Panc1 (cell line): ENCODE results near the gene SLC5A9. TPM values are rescaled to one million over a fixed set of nuclear protein-coding genes. Genes with fewer than 3 reads are reported as not detected.

ENCODE experiments used
- ATAC-seq: fragments of 200-7000 bp; cut with Tn5 transposase; 2 replicates; pipeline ENCODE4 v1.9.1; 2020; ENCODE audit warnings: mild to moderate bottlenecking, moderate library complexity
- BruUV-seq: library from RNA; stranded (reverse); fragments of 400-500 nt; replicated peaks from 2 replicates; lab custom pipeline; 2021; lab: Mats Ljungman, UMichigan
- CTCF ChIA-PET: fragments of 300-600 bp; sonication (Branson Sonifier 250); formaldehyde crosslinking; loops from one replicate; lab custom pipeline; 2022; ENCODE audit warnings: antibody characterized with exemption; lab: Charles Lee
- POLR2A ChIA-PET: fragments of 300-600 bp; sonication (Branson Sonifier 250); formaldehyde crosslinking; loops from one replicate; lab custom pipeline; 2022; ENCODE audit warnings: antibody characterized with exemption; lab: Charles Lee
- DNase-seq: peaks from one replicate; pipeline ENCODE4 v3.0.0-alpha.2; 2010; ENCODE audit warnings: low read depth, low spot score
- H3K27ac ChIP-seq: 2 replicates; pipeline ENCODE4 v1.5.1; 2011; ENCODE audit warnings: mild to moderate bottlenecking, low read length, inconsistent platforms
- H3K27me3 ChIP-seq: fragments of 200-500 bp; sonication (Bioruptor generic); 2 replicates; pipeline ENCODE4 v1.6.0; 2014; ENCODE audit warnings: low read length, inconsistent platforms; ENCODE audit not compliant: control insufficient read depth, insufficient read depth
- H3K36me3 ChIP-seq: fragments of 200-500 bp; sonication (Bioruptor generic); 2 replicates; pipeline ENCODE4 v1.5.1; 2014; ENCODE audit warnings: inconsistent platforms, mild to moderate bottlenecking, low read length, moderate library complexity; ENCODE audit not compliant: control insufficient read depth, insufficient read depth
- H3K4me1 ChIP-seq: 2 replicates; pipeline ENCODE4 v1.5.1; 2011; ENCODE audit warnings: inconsistent platforms, mild to moderate bottlenecking, low read length, moderate library complexity; ENCODE audit not compliant: control insufficient read depth, insufficient read depth
- H3K4me3 ChIP-seq, 2 experiments: 2 replicates each; pipeline ENCODE4 v1.5.1; 2011 to 2012; ENCODE audit warnings: low read depth in 2 of 2, low read length in 2 of 2, mild to moderate bottlenecking in 2 of 2, inconsistent platforms in 1 of 2, moderate library complexity in 1 of 2
- H3K9me3 ChIP-seq: fragments of 200-500 bp; sonication (Bioruptor generic); 2 replicates; pipeline ENCODE4 v1.5.1; 2014; ENCODE audit warnings: low read depth, mild to moderate bottlenecking, inconsistent platforms, low read length, moderate library complexity; ENCODE audit not compliant: control insufficient read depth, insufficient read depth
- POLR2AphosphoS5 ChIP-seq: IDR thresholded peaks from 2 replicates; pipeline ENCODE4 v1.6.1; 2012; ENCODE audit warnings: mild to moderate bottlenecking, low read depth, low read length, moderate library complexity
- SIN3A ChIP-seq: IDR thresholded peaks from 2 replicates; pipeline ENCODE4 v1.6.1; 2012; ENCODE audit warnings: low read depth, mild to moderate bottlenecking, low read length, moderate library complexity, borderline replicate concordance; ENCODE audit not compliant: insufficient read depth
- TCF7L2 ChIP-seq: IDR thresholded peaks from 2 replicates; pipeline ENCODE4 v1.6.1; 2011; ENCODE audit warnings: mild to moderate bottlenecking, low read depth, low read length, inconsistent platforms
- in situ Hi-C: cut with HindIII; loops from 2 replicates; pipeline ENCODE4 v1.10.0; 2016; ENCODE audit warnings: low sequenced_read_pairs, low pct_unique_long_range_greater_than_20kb
- intact Hi-C: fragments of 100-400 bp; cut with micrococcal nuclease; formaldehyde crosslinking; loops from one replicate; pipeline ENCODE4 v1.10.0; 2022; ENCODE audit not compliant: unreplicated experiment
- total RNA-seq: library from RNA; stranded (reverse); gene quantifications from one replicate; pipeline ENCODE4 v1.2.1, GENCODE V29; 2021; ENCODE audit not compliant: unreplicated experiment
- TF ChIP-seq, protein P1 (sequence below): fragments of 450-650 bp; IDR thresholded peaks from 2 replicates; pipeline ENCODE4 v1.5.1; 2017; ENCODE audit warnings: mild to moderate bottlenecking
- TF ChIP-seq, protein P2 (sequence below), 2 experiments: IDR thresholded peaks; 2 replicates each; pipeline ENCODE4 v1.6.1; 2011 to 2012; ENCODE audit warnings: low read depth in 2 of 2, control low read depth in 1 of 2, low read length in 1 of 2, mild to moderate bottlenecking in 1 of 2, moderate library complexity in 1 of 2; ENCODE audit not compliant: insufficient read depth in 1 of 2

SLC5A9 gene
- total RNA-seq, 1 experiment from 2014 or later = not detected

DNA sequence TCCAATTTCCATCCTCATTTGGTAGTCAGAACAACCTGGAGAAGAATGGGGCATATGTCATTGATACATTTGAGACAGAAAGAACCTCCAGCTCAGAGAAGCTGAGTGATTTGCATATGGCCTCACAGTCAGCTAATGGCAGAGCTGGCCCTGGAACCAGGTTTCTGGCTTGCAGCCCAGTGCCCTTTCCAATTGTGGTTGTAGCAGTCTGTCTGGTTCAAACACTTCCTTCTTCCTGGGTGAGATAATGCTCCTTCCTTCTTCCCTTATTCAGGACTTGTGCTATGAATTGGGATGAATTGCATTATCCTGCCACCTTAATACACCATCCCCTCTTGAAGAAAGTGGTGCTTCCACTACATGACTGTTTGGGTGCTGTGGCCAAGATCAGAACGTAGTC lies 24.2 kb downstream of the SLC5A9 start:
- Histone ChIP-seq H3K9me3 (no peaks in the 10 kb centered on the region), H3K27ac (no peak overlapping the region), H3K27me3 (0 out of 2 replicates have a peak, but pooled peaks cover 2% of the 10 kb centered on the region), H3K4me1 (no peaks in the 10 kb centered on the region), H3K36me3 (no peaks in the 10 kb centered on the region), H3K4me3 (no peak overlapping the region)
- in situ Hi-C loops (no loop called here), intact Hi-C loops (no loop called here)
- DNase-seq (no peak), ATAC-seq (no peak)
- ChIA-PET POLR2A (no interaction called here), CTCF (no interaction called here)
- BruUV-seq = no TSS peak
- TF ChIP-seq SIN3A (no peak), TCF7L2 (no peak), POLR2AphosphoS5 (no peak)
- TF ChIP-seq, protein P1, sequence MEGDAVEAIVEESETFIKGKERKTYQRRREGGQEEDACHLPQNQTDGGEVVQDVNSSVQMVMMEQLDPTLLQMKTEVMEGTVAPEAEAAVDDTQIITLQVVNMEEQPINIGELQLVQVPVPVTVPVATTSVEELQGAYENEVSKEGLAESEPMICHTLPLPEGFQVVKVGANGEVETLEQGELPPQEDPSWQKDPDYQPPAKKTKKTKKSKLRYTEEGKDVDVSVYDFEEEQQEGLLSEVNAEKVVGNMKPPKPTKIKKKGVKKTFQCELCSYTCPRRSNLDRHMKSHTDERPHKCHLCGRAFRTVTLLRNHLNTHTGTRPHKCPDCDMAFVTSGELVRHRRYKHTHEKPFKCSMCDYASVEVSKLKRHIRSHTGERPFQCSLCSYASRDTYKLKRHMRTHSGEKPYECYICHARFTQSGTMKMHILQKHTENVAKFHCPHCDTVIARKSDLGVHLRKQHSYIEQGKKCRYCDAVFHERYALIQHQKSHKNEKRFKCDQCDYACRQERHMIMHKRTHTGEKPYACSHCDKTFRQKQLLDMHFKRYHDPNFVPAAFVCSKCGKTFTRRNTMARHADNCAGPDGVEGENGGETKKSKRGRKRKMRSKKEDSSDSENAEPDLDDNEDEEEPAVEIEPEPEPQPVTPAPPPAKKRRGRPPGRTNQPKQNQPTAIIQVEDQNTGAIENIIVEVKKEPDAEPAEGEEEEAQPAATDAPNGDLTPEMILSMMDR = no peak
- TF ChIP-seq, protein P2, sequence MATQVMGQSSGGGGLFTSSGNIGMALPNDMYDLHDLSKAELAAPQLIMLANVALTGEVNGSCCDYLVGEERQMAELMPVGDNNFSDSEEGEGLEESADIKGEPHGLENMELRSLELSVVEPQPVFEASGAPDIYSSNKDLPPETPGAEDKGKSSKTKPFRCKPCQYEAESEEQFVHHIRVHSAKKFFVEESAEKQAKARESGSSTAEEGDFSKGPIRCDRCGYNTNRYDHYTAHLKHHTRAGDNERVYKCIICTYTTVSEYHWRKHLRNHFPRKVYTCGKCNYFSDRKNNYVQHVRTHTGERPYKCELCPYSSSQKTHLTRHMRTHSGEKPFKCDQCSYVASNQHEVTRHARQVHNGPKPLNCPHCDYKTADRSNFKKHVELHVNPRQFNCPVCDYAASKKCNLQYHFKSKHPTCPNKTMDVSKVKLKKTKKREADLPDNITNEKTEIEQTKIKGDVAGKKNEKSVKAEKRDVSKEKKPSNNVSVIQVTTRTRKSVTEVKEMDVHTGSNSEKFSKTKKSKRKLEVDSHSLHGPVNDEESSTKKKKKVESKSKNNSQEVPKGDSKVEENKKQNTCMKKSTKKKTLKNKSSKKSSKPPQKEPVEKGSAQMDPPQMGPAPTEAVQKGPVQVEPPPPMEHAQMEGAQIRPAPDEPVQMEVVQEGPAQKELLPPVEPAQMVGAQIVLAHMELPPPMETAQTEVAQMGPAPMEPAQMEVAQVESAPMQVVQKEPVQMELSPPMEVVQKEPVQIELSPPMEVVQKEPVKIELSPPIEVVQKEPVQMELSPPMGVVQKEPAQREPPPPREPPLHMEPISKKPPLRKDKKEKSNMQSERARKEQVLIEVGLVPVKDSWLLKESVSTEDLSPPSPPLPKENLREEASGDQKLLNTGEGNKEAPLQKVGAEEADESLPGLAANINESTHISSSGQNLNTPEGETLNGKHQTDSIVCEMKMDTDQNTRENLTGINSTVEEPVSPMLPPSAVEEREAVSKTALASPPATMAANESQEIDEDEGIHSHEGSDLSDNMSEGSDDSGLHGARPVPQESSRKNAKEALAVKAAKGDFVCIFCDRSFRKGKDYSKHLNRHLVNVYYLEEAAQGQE (IDR thresholded peaks at IDR 0.05; ENCODE audit: insufficient read depth in 1 of 2, low read depth in 2 of 2, low read length in 1 of 2) = no peak

GRCh38 chr1:48248356-48248755 lies 25.8 kb downstream of the SLC5A9 start:
- Histone ChIP-seq H3K4me3 (no peak overlapping the region), H3K4me1 (no peaks in the 10 kb centered on the region), H3K9me3 (no peaks in the 10 kb centered on the region), H3K36me3 (no peaks in the 10 kb centered on the region), H3K27ac (no peak overlapping the region), H3K27me3 (0 out of 2 replicates have a peak, but pooled peaks cover 2% of the 10 kb centered on the region)
- BruUV-seq = no TSS peak
- intact Hi-C loops (no loop called here), in situ Hi-C loops (no loop called here)
- CTCF ChIA-PET = no interaction called here
- TF ChIP-seq SIN3A (no peak), TCF7L2 (no peak), POLR2AphosphoS5 (no peak)
- TF ChIP-seq, protein P2 (IDR thresholded peaks at IDR 0.05; ENCODE audit: insufficient read depth in 1 of 2, low read depth in 2 of 2, low read length in 1 of 2) = no peak
- TF ChIP-seq, protein P1 = no peak
- DNase-seq (no peak), ATAC-seq (no peak)
- POLR2A ChIA-PET = no interaction called here
